ENCODE data around the gene CRACR2B. TPM values are rescaled to one million over a fixed set of nuclear protein-coding genes. Genes with fewer than 3 reads are reported as not detected.

The CRACR2B gene
- total RNA-seq, 1 experiment from 2014 or later = 11.8 TPM

GRCh38 chr11:845872-846495 lies 18.3 kb downstream of the CRACR2B start:
- Histone ChIP-seq H3K27me3 (ENCODE audit: insufficient read depth, low read length) (no peaks in the 10 kb centered on the region), H3K79me2 (ENCODE audit: insufficient read depth, low read length) (peaks cover 30% of the 10 kb centered on the region), H3K4me1 (ENCODE audit: control insufficient read depth in 1 of 2, insufficient read depth in 2 of 2, low read length in 2 of 2) (peaks cover 20 to 43% of the 10 kb centered on the region in 2 experiments), H3K27ac (ENCODE audit: low read depth, low read length) (peak overlapping the region; percentile 37; the same call in 1 of the 2 replicates), H3K36me3 (ENCODE audit: control insufficient read depth in 1 of 2, insufficient read depth in 2 of 2, low read length in 2 of 2) (peaks cover 0 to 2% of the 10 kb centered on the region in 2 experiments; a peak in 1 of 4 replicates), H3K9me3 (ENCODE audit: control insufficient read depth in 1 of 2, insufficient read depth in 1 of 2, low read depth in 1 of 2, low read length in 2 of 2) (no peaks in the 10 kb centered on the region), H3K4me3 (replicated peaks in 1 of 2; ENCODE audit: low read depth in 1 of 2, low read length in 2 of 2) (no peak overlapping the region), H3K4me2 (ENCODE audit: low read length) (no peak overlapping the region), H4K20me1 (ENCODE audit: insufficient read depth) (peaks cover 2% of the 10 kb centered on the region; the same call in 1 of the 2 replicates), H3K9ac (ENCODE audit: low read length) (no peak overlapping the region), H2AFZ (ENCODE audit: low read depth, low read length, poor library complexity, severe bottlenecking) (no peak overlapping the region), H3K9me2 (ENCODE audit: insufficient read depth) (no peaks in the 10 kb centered on the region)
- ChIA-PET RAD21 (ENCODE audit: low non-redundant PET in 1 of 2, low total read pairs in 2 of 2, uncharacterized antibody in 2 of 2, unreplicated experiment in 2 of 2) (interaction anchor here in 1 of 2 experiments (0.8 kb wide), 1 partner anchor 16 kb away, joined by 3 read pairs; no protein-coding TSS in a partner anchor), CTCF (no interaction called here), POLR2A (interaction anchor here (0.7 to 1.4 kb wide), 4 partner anchors 9 to 27 kb away, joined by 3 to 4 read pairs (median 4); no protein-coding TSS in a partner anchor)
- no TSS peak for BruUV-seq (replicated peaks)
- intact Hi-C loops (cut with micrococcal nuclease) = no loop called here
- no peak for TF ChIP-seq SIN3A (IDR thresholded peaks at IDR 0.05; ENCODE audit: low read depth)
- ATAC-seq (no peak), DNase-seq (ENCODE audit: low read depth, low spot score) (no peak)

GRCh38 chr11:846496-847098 lies 18.9 kb downstream of the CRACR2B start:
- DNase-seq (ENCODE audit: low read depth, low spot score) (no peak), ATAC-seq (no peak)
- Histone ChIP-seq H3K9ac (ENCODE audit: low read length) (no peak overlapping the region), H3K4me1 (ENCODE audit: control insufficient read depth in 1 of 2, insufficient read depth in 2 of 2, low read length in 2 of 2) (peaks cover 17 to 39% of the 10 kb centered on the region in 2 experiments), H3K36me3 (ENCODE audit: control insufficient read depth in 1 of 2, insufficient read depth in 2 of 2, low read length in 2 of 2) (no peaks in the 10 kb centered on the region; a peak in 1 of 4 replicates), H3K9me2 (ENCODE audit: insufficient read depth) (no peaks in the 10 kb centered on the region), H4K20me1 (ENCODE audit: insufficient read depth) (no peaks in the 10 kb centered on the region), H2AFZ (ENCODE audit: low read depth, low read length, poor library complexity, severe bottlenecking) (no peak overlapping the region), H3K79me2 (ENCODE audit: insufficient read depth, low read length) (peaks cover 23% of the 10 kb centered on the region), H3K27ac (ENCODE audit: low read depth, low read length) (peak overlapping the region; percentile 8; the same call in 1 of the 2 replicates), H3K27me3 (ENCODE audit: insufficient read depth, low read length) (no peaks in the 10 kb centered on the region), H3K4me2 (ENCODE audit: low read length) (no peak overlapping the region), H3K9me3 (ENCODE audit: control insufficient read depth in 1 of 2, insufficient read depth in 1 of 2, low read depth in 1 of 2, low read length in 2 of 2) (no peaks in the 10 kb centered on the region), H3K4me3 (replicated peaks in 1 of 2; ENCODE audit: low read depth in 1 of 2, low read length in 2 of 2) (no peak overlapping the region)
- ChIA-PET POLR2A (interaction anchor here (0.7 to 1.4 kb wide), 4 partner anchors 8 to 27 kb away, joined by 3 to 4 read pairs (median 4); no protein-coding TSS in a partner anchor), CTCF (no interaction called here), RAD21 (ENCODE audit: low non-redundant PET in 1 of 2, low total read pairs in 2 of 2, uncharacterized antibody in 2 of 2, unreplicated experiment in 2 of 2) (interaction anchor here in 1 of 2 experiments (0.8 kb wide), 1 partner anchor 15 kb away, joined by 3 read pairs; no protein-coding TSS in a partner anchor)
- intact Hi-C loops (cut with micrococcal nuclease) = no loop called here
- TF ChIP-seq EZH2phosphoT487 (IDR thresholded peaks at IDR 0.05; ENCODE audit: borderline replicate concordance) (no peak), SRF (IDR thresholded peaks at IDR 0.05; ENCODE audit: low read depth) (no peak), RAD21 (IDR thresholded peaks at IDR 0.05; ENCODE audit: low read depth) (no peak), CBX3 (IDR thresholded peaks at IDR 0.05; ENCODE audit: low read depth) (no peak), EGR1 (IDR thresholded peaks at IDR 0.05; ENCODE audit: low read depth) (no peak)
- BruUV-seq (replicated peaks) = no TSS peak

Measured in HCT116 (cell line).